HG03457 (cell line): ENCODE results near the gene C5orf24.
"Not testable (repeated sequence)": the region's sequence is repeated elsewhere in the genome, so short reads cannot be mapped to it uniquely, and the experiment has no call there.

Source experiments
- ATAC-seq: cut with Tn5 transposase; IDR thresholded peaks from one replicate; pipeline ENCODE4 v1.9.1; 2021; ENCODE audit warnings: moderate number of reproducible peaks; ENCODE audit not compliant: unreplicated experiment

C5orf24 gene

DNA sequence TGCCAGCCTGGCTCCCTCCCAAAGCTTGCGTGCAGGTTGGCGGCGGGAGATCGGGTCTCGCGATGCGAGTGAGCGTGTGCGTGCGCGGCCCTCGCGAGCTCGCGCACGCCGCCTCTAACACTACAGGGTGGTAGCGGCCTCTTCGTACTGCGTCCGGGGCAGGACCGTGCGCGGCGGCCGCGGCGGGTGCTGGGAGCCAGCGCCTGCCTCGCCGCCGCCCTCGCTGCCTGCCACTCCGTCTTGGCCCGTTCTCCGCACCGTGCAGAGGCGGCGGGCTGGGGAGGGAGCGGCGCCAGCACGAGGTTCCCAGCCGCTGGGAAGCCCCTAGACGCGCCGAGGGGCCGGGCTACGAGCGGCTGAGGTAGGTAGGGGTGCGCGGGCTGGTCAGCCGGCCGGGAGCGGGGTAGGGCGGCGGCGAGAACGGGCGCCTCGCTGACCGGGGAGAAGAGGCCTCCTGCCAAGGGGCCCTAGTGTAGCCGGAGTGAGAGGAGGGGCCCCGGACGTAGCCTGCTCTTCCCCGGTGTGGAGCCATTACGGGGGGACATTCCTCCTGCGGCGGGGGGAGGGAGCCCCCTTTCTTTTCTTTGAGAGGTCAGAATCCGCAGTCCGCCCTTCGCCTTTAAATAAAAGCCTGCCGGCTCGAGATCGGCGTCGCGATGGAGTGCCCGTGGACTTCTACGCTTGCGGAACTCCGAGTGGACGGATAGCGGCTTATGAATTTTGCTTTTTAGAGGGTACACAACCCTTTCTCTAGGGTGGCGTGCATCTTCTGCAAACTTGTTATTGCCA is at the start of gene C5orf24:
C5orf24 (plus strand) TSS at position 117 of the 789 bp plus-strand sequence. CDS start 8,933 bp downstream, outside the sequence.
- ATAC-seq, result peak; percentile 90

DNA sequence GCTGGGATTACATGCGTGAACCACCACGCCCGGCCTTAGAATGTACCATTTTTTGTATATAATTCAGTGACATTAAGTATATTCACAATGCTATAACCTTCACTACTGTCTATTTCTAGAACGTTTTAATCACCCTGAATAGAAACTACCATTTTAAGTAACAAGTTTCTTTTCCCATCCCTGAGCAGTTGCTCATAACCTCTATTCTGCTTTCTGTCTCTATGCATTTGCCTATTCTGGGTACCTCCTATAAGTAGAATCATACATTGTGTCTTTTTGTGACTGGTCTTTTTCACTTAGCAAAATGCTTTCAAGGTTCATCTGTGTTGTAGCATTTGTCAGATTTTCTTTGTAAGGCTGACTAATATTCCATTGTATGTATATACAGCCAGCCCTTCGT is 47.3 kb upstream of the C5orf24 start:
- ATAC-seq, result no peak

DNA sequence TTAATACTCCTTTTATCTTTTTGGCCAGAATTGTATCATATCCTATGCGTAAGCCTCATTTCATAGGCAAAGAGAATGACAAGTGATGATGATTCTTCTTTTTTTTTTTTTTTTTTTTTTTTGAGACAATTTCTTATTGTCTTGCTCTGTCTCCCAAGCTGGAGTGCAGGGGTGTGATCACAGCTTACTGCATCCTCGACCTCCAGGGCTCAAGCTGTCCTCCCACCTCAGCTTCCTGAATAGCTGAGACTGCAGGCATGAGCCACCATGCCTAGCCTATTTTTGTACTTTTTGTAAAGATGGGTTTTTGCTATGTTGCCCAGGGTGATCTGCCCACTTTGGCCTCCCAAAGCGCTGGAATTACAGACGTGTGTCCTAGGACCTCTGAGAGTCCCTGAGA is 41.9 kb upstream of the C5orf24 start:
- ATAC-seq, result no peak

DNA sequence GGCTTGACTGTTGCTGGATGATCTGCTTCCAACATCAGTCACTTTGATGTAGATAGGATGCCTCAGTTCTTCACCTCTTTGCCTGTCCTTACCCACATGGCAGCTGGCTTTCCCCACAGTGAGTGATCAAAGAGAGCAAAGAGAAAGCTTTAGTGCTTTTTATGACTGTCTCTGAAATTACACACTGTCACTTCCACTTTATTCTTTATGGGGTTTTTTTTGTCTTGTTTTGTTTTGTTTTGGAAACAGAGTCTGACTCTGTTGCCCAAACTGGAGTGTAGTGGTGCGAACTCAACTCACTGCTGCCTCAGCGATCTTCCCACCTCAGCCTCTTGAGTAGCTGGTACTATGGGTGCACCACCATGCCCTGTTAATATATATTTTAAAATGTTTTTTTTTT is 32.4 kb upstream of the C5orf24 start:
- ATAC-seq, result no peak

DNA sequence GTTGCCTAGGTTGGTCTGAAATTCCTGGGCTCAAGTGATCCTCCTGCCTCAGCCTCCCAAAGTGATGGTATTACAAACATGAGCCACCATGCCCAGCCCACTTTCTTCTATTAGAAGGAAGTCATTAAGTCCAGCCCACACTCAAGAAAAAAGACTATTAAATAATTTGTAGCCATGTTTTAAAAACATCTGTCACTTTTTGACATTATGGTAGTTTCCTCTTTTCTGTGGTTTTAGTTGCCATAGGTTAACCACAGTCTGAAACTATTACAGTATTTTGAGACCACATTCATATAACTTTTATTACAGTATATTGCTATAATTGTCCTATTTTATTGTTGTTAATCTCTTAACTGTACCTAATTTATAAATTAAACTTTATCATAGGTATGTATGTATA is 31.9 kb upstream of the C5orf24 start:
- no peak for ATAC-seq

DNA sequence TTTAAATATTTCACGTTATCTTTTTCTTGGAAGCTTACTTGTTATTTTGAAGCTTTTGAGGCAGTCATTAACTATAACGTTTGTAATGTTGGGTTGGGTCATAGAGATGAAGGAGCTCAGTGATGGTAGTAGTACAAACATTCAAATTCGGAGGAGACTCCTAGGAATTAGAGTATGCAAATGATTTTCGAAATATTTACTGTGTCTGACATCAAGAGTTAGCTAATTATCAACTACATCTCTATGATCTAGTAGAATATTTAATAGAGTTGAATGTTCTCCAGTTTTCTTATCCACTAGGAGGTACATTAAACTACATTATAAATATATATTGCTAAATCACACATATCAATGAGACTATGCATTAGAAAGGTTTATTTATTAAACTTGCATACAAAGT is 28.8 kb upstream of the C5orf24 start:
- no peak for ATAC-seq

DNA sequence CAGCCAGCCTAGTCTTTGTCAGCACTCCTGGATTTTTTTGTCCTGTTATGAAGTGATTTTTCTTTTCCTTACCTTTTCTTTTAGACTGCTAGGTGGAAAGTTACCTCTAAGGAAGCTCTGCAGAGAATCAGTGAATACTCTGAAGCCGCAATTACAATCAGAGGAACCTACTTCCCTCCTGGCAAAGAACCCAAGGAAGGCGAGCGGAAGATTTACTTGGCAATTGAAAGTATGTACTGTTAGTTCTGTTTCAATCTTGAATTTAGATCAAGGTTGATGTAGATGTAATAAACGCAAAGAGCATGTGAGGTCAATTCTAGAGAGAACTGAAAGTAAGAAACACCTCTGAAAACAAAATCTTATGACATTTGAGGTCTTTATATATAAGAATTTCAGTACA is 27.0 kb upstream of the C5orf24 start:
- ATAC-seq, result no peak

DNA sequence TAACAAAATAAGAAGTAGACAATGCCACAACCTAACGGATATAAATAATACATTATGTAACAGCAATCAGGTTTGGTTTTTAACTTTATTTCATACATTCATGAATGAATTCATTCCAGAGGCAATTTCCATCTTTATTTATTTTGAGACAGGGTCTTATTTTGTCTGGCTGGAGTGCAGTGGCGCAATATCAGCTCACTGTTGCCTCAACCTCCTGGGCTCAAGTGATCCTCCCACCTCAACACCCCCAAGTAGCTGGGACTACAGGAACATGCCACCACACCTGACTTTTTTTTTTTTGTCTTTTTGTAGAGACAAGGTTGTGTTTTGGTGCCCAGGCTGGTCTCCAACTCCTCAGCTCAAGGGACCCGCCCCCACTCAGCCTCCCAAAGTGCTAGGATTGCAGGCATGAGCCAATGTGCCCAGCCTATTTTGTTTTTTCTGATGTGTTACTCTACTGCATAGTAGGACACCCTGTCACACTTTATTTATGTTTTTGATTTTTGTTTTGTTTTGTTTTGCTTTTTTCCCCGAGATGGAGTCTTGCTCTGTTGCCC is 26.3 kb upstream of the C5orf24 start:
- ATAC-seq, result no peak

DNA sequence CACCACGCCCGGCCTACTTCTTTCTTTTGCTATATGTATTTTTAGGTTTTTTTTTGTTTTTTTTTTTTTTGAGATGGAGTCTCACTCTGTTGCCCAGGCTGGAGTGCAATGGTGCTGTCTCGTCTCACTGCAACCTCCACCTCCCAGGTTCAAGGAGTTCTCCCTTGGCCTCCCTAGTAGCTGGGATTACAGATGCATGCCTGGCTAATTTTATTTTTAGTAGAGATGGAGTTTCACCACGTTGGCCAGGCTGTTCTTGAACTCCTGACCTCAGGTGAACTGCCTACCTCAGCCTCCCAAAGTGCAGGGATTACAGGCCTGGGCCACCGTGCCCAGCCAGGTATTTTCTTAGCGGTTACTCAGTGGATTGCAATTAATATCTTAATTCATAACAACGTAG is 23.9 kb upstream of the C5orf24 start:
- ATAC-seq, result no peak

DNA sequence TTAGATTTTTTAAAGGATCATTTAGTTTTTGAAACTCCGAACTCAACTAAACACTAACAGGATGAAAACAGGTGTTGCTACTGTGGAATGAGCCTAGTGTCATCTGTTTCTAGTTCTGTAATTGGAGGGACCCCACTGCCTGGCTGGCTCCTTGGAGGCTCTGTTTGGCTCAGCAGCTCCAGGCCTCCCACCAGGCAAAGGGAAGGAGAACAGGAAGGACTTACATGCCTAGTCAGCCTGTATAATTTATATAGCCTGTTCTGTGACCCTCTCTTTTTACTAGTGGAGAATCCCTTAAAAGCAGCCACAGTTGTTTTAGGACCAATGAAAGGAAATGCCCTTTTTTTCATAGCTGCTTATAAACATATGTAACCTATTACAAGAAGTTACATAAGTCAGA is 21.1 kb upstream of the C5orf24 start:
- no peak for ATAC-seq

DNA sequence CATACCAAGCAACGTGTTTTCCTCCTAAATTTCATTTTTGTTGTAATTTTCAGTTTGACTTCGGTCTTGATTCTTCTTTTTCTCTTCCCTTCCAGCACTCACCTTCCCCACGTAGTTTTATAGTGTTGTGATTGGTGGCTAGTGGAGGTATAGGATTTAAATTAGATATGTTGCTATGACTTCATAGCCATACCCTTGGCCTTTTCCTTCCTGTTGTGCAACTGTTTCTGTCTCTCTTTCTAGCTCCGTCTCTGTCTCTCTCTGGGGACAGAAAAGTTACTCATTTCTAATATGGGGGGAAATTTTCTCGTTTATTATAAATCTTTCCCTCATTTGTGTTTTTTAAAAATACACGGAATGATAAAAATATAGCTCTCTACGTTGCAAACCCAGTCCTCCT is 20.6 kb upstream of the C5orf24 start:
- no peak for ATAC-seq

DNA sequence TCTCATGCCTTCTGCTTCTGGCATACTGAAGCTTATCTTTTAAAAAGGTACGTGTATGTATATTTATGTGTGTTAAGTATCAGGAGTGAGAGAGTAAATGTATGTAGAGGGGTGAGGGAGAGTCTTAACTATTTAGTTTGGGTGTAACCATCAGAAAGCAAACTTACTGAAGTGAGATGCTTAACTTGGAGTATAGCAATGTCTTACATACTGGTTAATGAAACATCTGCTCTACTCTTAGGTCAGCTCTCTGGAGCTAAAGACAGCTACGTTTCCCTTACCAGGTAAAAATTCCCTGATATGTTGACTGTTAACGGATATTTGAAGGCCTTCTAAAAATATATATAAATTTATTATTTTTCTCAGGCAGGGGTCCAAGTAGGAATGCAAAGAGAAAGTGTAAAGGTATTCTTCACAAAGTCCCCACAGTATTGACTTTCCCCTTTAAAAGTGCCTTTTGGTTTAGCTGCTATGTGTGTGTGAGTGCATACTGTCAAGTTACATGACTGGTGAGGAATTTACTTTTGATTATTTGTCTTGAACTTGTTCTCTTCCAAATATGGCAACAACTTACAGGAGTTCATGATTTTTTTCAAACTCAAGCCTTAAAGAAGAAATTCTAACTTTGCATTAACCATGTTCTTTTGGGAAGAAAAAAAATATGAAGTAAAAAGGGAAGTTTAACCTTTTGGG is 12.3 kb upstream of the C5orf24 start:
- no peak for ATAC-seq

DNA sequence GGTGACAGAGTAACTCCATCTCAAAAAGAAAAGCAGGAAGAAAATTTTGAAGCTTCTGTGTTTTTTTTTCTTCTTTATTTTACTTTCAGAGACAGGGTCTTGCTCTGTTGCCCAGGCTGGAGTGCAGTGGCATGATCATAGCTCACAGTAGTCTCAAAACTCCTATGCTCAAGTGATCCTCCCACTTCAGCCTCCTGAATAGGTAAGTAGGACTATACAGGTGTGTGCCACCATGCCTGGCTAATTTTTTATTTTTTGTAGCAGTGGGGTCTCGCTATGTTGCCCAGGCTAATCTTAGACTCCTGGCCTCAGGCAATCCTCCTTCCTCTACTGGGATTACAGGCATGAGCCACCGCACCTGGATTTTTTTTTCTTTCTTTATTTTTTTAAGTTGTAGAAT is 10.1 kb upstream of the C5orf24 start:
- ATAC-seq, result no peak

DNA sequence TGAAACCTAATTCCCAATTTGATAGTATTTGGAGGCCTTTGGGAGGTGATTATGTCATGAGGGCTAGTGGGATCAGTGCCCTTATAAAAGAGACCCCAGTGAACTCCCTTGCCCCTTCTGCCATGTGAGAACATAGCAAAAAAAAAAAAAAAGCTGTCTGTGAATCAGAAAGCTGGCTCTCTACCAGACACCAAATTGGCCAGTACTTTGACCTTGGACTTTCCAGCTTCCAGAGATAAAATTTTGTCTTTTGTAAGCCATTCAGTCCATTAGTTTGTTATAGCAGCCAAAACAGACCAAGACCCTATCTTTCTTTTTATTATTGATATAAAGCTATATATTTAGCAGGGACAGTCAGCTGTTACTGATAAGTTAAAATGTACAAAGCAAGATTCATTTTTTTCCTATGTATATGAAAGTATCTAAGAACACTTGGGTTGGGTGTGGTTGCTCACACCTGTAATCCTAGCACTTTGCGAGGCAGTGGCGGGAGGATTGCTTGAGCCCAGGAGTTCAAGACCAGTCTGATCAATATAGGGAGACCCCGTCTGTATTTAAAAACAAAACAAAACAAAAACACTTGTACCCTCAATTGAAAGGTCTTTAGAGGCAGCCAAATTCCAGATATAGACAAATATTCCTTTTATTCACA is 8.1 kb upstream of the C5orf24 start:
- ATAC-seq, result no peak

DNA sequence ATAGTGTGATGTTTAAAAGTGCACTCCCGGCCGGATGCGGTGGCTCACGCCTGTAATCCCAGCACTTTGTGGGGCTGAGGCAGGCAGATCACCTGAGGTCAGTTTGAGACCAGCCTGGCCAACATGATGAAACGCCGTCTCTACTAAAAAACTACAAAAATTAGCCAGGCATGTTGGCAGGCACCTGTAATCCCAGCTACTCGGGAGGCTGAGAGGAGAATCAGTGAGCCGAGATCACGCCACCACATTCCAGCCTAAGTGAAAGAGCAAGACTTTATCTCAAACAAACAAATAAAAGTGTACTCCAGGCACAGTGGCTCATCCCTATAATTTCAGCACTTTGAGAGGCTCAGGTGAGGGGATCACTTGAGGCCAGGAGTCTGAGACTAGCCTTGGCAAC is 7.4 kb upstream of the C5orf24 start:
- not testable (repeated sequence) for ATAC-seq

DNA sequence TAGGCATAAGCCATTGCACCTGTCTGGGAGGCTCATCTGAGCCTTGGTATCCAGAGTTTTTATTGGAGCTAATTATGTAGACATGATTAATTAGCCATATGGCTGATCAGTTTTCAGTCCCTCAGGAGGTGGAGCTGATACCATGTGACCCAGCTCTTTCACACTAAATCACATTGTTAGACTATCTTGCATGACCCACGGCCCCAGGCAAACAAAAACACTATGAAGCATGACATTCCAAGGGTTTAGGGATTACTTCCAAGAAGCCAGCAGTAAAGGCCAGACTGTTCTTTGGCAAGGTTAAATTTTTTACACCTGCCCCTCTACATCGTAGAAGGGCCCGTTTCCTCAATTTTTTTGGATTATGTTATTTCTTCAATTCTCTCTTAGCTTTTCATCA is 5.0 kb upstream of the C5orf24 start:
- ATAC-seq, result no peak

DNA sequence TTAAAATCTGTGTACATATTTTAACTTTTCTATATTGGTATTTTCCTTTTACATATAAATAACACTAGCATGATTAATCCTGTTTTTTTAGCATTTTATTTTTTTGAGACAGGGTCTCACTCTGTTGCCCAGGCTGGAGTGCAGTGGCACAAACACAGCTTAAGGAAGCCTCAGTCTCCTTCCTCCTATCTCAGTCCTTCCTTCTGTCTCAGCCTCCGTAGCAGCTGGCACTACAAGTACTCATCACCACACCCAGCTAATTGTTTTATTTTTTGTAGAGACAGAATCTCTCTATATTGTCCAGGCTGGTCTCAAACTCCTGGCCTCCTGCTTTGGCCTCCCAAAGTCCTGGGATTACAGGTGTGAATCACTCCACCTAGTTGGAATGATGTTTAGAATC is 1.5 kb upstream of the C5orf24 start:
- ATAC-seq, result no peak

DNA sequence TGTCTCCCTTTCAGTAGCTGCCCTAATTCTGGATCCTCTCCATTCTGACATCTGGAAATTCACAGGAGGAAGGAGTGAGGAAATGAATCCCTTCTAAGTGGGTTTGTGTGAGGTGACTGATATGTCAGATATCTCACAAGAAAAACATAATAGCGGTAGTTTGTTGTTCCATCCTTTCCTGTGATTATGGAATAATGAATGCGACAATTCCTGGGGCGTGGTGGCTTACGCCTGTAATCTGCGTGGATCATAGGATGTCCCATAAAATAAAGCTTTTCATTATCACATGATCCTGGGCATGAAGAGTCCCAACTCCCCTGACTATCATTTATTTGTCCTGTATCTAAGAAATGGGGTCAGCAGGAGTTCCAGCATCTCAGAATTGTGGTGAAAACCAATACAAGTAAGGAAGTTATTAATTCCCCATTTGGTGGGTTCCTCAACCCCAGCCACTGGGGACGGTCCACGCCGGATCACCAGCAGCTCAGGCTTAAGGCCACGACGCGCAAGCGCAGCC is 375 bp upstream of the C5orf24 start:
- ATAC-seq, result no peak

DNA sequence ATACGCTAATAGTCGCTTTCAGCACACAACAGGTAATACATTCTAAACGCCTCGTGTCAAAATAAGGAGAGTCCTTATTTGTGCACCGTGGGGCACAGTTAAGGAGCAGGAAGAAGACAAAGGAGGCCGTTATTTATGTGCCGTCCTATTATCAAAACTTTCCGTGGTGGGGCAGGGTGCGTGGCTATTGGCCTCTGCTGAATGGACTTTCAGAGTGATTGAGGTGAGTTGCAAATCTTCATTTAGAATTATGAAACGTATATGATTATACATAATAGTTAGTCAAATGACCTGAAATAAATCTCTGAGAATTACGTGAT is 833 bp downstream of the C5orf24 start:
- ATAC-seq, result no peak

DNA sequence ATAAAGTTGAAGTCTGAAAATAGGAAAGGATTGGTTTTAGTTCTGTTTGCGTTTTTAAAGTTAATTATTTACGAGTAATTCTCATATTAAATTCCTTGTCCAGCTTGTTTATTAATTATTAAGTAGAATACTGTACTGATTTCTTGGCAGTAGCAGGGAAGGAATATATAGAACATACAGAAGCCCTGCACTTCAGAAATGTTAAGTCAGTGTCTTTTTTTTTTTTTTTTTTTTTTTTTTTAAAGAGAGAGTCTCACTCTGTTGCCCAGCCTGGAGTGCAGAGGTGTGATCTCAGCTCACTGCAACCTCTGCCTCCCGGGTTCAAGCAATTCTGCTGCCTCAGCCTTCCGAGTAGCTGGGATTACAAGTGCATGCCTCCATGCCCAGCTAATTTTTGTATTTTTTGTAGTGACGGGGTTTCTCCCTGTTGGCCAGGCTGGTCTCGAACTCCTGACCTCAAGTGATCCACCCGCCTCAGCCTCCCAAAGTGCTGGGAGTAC is 3.7 kb downstream of the C5orf24 start:
- ATAC-seq, result not testable (repeated sequence)

DNA sequence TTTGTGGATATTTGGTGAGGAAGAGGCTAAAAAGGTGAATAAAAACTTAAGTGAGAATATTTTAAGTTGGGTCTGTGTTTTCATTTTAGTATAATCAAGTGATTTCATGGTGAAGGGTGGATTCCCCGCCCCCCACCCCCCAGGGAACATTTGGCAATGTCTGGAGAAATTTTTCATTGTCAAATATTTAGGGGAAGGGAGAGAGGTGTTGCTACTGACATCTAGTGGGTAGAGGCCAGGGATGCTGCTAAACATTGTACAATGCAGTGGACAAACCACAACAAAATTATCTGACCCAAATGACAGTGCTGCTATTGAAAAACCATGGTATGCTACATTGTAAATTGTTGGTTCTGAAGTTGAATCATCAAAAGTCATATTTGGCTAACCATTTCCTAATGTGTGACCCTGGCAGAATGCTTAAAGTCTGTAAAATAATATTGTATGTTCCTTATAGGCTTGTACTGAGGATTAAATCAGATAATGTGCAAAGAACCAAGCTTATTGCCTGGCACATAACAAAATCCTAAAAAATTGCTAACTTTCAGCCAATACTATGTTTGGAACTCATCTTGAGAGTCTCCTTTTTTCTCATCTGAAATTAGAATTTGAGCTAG is 5.6 kb downstream of the C5orf24 start:
- ATAC-seq, result no peak
